Activated CD8-positive, alpha-beta memory T cell treated with anti-CD3 and anti-CD28 coated beads, Interleukin-2, amount 10 ng/mL, durations not matched to agents 7 days and 5 days (primary cell): ENCODE measurements around the gene UBE3A. TPM values are rescaled to one million over a fixed set of nuclear protein-coding genes. Genes with fewer than 3 reads are reported as not detected.

ENCODE experiments used
- ATAC-seq: fragments of 150-1000 bp; cut with Tn5 transposase; one replicate; pipeline ENCODE4 v1.10.0; 2021; ENCODE audit warnings: moderate library complexity
- CTCF ChIA-PET: fragments of 350-600 bp; sonication (Branson Sonifier 250); formaldehyde crosslinking; loops from one replicate; lab custom pipeline; 2021; ENCODE audit warnings: antibody characterized with exemption; lab: Charles Lee
- DNase-seq: peaks from one replicate; pipeline ENCODE4 v3.0.0-alpha.2; 2020
- H3K27ac Mint-ChIP-seq: one replicate; pipeline ENCODE4 v1.8.0; 2021; ENCODE audit warnings: mild to moderate bottlenecking, mixed read lengths
- H3K27me3 Mint-ChIP-seq: one replicate; pipeline ENCODE4 v1.8.0; 2021; ENCODE audit warnings: mixed read lengths
- H3K36me3 Mint-ChIP-seq: one replicate; pipeline ENCODE4 v1.8.0; 2021; ENCODE audit warnings: mild to moderate bottlenecking, mixed read lengths
- H3K4me1 Mint-ChIP-seq: one replicate; pipeline ENCODE4 v1.8.0; 2021; ENCODE audit warnings: mixed read lengths
- H3K4me3 Mint-ChIP-seq: one replicate; pipeline ENCODE4 v1.8.0; 2021; ENCODE audit warnings: mild to moderate bottlenecking, moderate library complexity, mixed read lengths
- H3K9me3 Mint-ChIP-seq: one replicate; pipeline ENCODE4 v1.8.0; 2022; ENCODE audit warnings: low read depth, mixed read lengths
- total RNA-seq, 2 experiments: library from RNA; stranded (reverse); gene quantifications; one replicate each; pipeline ENCODE4 v1.2.3, GENCODE V29; 2021

The UBE3A gene
- total RNA-seq, result 10 to 100 TPM; 81.0 to 89.8 TPM

- Mint-ChIP-seq H3K4me3 (peak within 1 kb of the TSS; percentile 90), H3K36me3 (peaks cover 22% of the 10 kb centered on the region), H3K27me3 (no peaks in the 10 kb centered on the region)
Measured at GRCh38 chr15:25438601-25439368, at the start of gene UBE3A. TSS of gene UBE3A (minus strand) at chr15:25439024. CDS start at chr15:25409107, 29,917 bp downstream.

GRCh38 chr15:25487226-25487884 lies 48.5 kb upstream of the UBE3A start:
- Mint-ChIP-seq H3K4me1 (no peaks in the 10 kb centered on the region), H3K9me3 (peaks cover 8% of the 10 kb centered on the region), H3K27me3 (no peaks in the 10 kb centered on the region), H3K4me3 (no peak overlapping the region), H3K36me3 (peaks cover 2% of the 10 kb centered on the region), H3K27ac (no peak overlapping the region)
- DNase-seq (no peak), ATAC-seq (no peak)
- CTCF ChIA-PET, result no interaction called here

More at GRCh38 chr15:25438601-25439368, at the start of gene UBE3A:
- Mint-ChIP-seq H3K9me3 (no peaks in the 10 kb centered on the region), H3K4me1 (peaks cover 31% of the 10 kb centered on the region), H3K27ac (peak within 1 kb of the TSS; percentile 93)
- CTCF ChIA-PET, result no interaction called here
- DNase-seq (peak; percentile 92), ATAC-seq (peak; percentile 94)

- H3K4me1 Mint-ChIP-seq, result no peaks in the 10 kb centered on the region
- H3K9me3 Mint-ChIP-seq, result peaks cover 8% of the 10 kb centered on the region
- no peaks in the 10 kb centered on the region for H3K36me3 Mint-ChIP-seq
- H3K4me3 Mint-ChIP-seq, result no peak overlapping the region
- H3K27ac Mint-ChIP-seq, result no peak overlapping the region
- H3K27me3 Mint-ChIP-seq, result no peaks in the 10 kb centered on the region
- DNase-seq (no peak), ATAC-seq (no peak)
- CTCF ChIA-PET, result no interaction called here
Measured at GRCh38 chr15:25486051-25486450, 47.2 kb upstream of the UBE3A start.

- DNase-seq, result no peak
- no peak for ATAC-seq
- H3K36me3 Mint-ChIP-seq, result no peaks in the 10 kb centered on the region
- CTCF ChIA-PET, result no interaction called here
- no peak overlapping the region for H3K4me3 Mint-ChIP-seq
- no peaks in the 10 kb centered on the region for H3K4me1 Mint-ChIP-seq
- H3K27ac Mint-ChIP-seq, result no peak overlapping the region
- peaks cover 2% of the 10 kb centered on the region for H3K9me3 Mint-ChIP-seq
- H3K27me3 Mint-ChIP-seq, result no peaks in the 10 kb centered on the region
Measured at GRCh38 chr15:25481208-25481859, 42.5 kb upstream of the UBE3A start.

- CTCF ChIA-PET, result no interaction called here
- Mint-ChIP-seq H3K9me3 (no peaks in the 10 kb centered on the region), H3K36me3 (no peaks in the 10 kb centered on the region), H3K27ac (no peak overlapping the region), H3K4me1 (no peaks in the 10 kb centered on the region), H3K4me3 (no peak overlapping the region), H3K27me3 (no peaks in the 10 kb centered on the region)
- DNase-seq (no peak), ATAC-seq (no peak)
Measured at GRCh38 chr15:25478313-25478712, 39.5 kb upstream of the UBE3A start.

GRCh38 chr15:25477816-25478215 lies 39.0 kb upstream of the UBE3A start:
- Mint-ChIP-seq H3K27ac (no peak overlapping the region), H3K4me1 (no peaks in the 10 kb centered on the region), H3K4me3 (no peak overlapping the region), H3K36me3 (no peaks in the 10 kb centered on the region), H3K9me3 (no peaks in the 10 kb centered on the region), H3K27me3 (no peaks in the 10 kb centered on the region)
- ATAC-seq (no peak), DNase-seq (no peak)
- CTCF ChIA-PET, result no interaction called here

GRCh38 chr15:25474251-25474650 lies 35.4 kb upstream of the UBE3A start:
- ATAC-seq, result no peak
- no peaks in the 10 kb centered on the region for H3K36me3 Mint-ChIP-seq

GRCh38 chr15:25470230-25470629 lies 31.4 kb upstream of the UBE3A start:
- Mint-ChIP-seq H3K4me1 (no peaks in the 10 kb centered on the region), H3K9me3 (peaks cover 3% of the 10 kb centered on the region), H3K4me3 (no peak overlapping the region), H3K27me3 (no peaks in the 10 kb centered on the region), H3K27ac (no peak overlapping the region), H3K36me3 (no peaks in the 10 kb centered on the region)
- ATAC-seq (no peak), DNase-seq (no peak)
- CTCF ChIA-PET, result no interaction called here

More at GRCh38 chr15:25474251-25474650, 35.4 kb upstream of the UBE3A start:
- Mint-ChIP-seq H3K27me3 (no peaks in the 10 kb centered on the region), H3K27ac (no peak overlapping the region), H3K9me3 (no peaks in the 10 kb centered on the region), H3K4me1 (no peaks in the 10 kb centered on the region), H3K4me3 (no peak overlapping the region)
- no peak for DNase-seq
- CTCF ChIA-PET, result no interaction called here

GRCh38 chr15:25469377-25469776 lies 30.6 kb upstream of the UBE3A start:
- H3K4me3 Mint-ChIP-seq, result no peak overlapping the region
- H3K36me3 Mint-ChIP-seq, result no peaks in the 10 kb centered on the region
- ATAC-seq (no peak), DNase-seq (no peak)
- H3K9me3 Mint-ChIP-seq, result peaks cover 3% of the 10 kb centered on the region
- no peaks in the 10 kb centered on the region for H3K27me3 Mint-ChIP-seq
- CTCF ChIA-PET, result no interaction called here
- H3K27ac Mint-ChIP-seq, result no peak overlapping the region
- H3K4me1 Mint-ChIP-seq, result no peaks in the 10 kb centered on the region

- H3K36me3 Mint-ChIP-seq, result no peaks in the 10 kb centered on the region
Measured at GRCh38 chr15:25468611-25469010, 29.8 kb upstream of the UBE3A start.

GRCh38 chr15:25465835-25466234 lies 27.0 kb upstream of the UBE3A start:
- CTCF ChIA-PET, result no interaction called here
- Mint-ChIP-seq H3K36me3 (no peaks in the 10 kb centered on the region), H3K9me3 (peaks cover 3% of the 10 kb centered on the region), H3K27me3 (no peaks in the 10 kb centered on the region), H3K27ac (no peak overlapping the region), H3K4me1 (no peaks in the 10 kb centered on the region), H3K4me3 (no peak overlapping the region)
- no peak for ATAC-seq
- no peak for DNase-seq

More at GRCh38 chr15:25468611-25469010, 29.8 kb upstream of the UBE3A start:
- Mint-ChIP-seq H3K4me1 (no peaks in the 10 kb centered on the region), H3K27ac (no peak overlapping the region), H3K27me3 (no peaks in the 10 kb centered on the region), H3K9me3 (peaks cover 3% of the 10 kb centered on the region), H3K4me3 (no peak overlapping the region)
- no peak for DNase-seq
- CTCF ChIA-PET, result no interaction called here
- no peak for ATAC-seq

GRCh38 chr15:25464784-25465183 lies 26.0 kb upstream of the UBE3A start:
- no peak for DNase-seq
- peaks cover 3% of the 10 kb centered on the region for H3K9me3 Mint-ChIP-seq
- no peaks in the 10 kb centered on the region for H3K4me1 Mint-ChIP-seq
- CTCF ChIA-PET, result no interaction called here
- H3K4me3 Mint-ChIP-seq, result no peak overlapping the region
- no peak overlapping the region for H3K27ac Mint-ChIP-seq
- H3K27me3 Mint-ChIP-seq, result no peaks in the 10 kb centered on the region
- H3K36me3 Mint-ChIP-seq, result no peaks in the 10 kb centered on the region
- ATAC-seq, result no peak

- no peaks in the 10 kb centered on the region for H3K27me3 Mint-ChIP-seq
- no peak overlapping the region for H3K27ac Mint-ChIP-seq
- no peaks in the 10 kb centered on the region for H3K36me3 Mint-ChIP-seq
Measured at GRCh38 chr15:25464383-25464782, 25.6 kb upstream of the UBE3A start.

GRCh38 chr15:25456196-25456595 lies 17.4 kb upstream of the UBE3A start:
- H3K4me1 Mint-ChIP-seq, result no peaks in the 10 kb centered on the region
- ATAC-seq, result no peak
- CTCF ChIA-PET, result no interaction called here
- H3K9me3 Mint-ChIP-seq, result peaks cover 5% of the 10 kb centered on the region
- no peak overlapping the region for H3K27ac Mint-ChIP-seq
- no peak overlapping the region for H3K4me3 Mint-ChIP-seq
- no peaks in the 10 kb centered on the region for H3K36me3 Mint-ChIP-seq
- no peak for DNase-seq
- H3K27me3 Mint-ChIP-seq, result no peaks in the 10 kb centered on the region

More at GRCh38 chr15:25464383-25464782, 25.6 kb upstream of the UBE3A start:
- DNase-seq, result no peak
- Mint-ChIP-seq H3K9me3 (peaks cover 3% of the 10 kb centered on the region), H3K4me1 (no peaks in the 10 kb centered on the region), H3K4me3 (no peak overlapping the region)
- CTCF ChIA-PET, result no interaction called here
- ATAC-seq, result no peak
